ENCODE data around the gene ZIC1. TPM values are rescaled to one million over a fixed set of nuclear protein-coding genes. Genes with fewer than 3 reads are reported as not detected.

ZIC1 gene
- total RNA-seq (2014; rRNA removed; shearing (Covaris generic)) (18.2 and 25.5 TPM in 2 replicates), polyA plus RNA-seq (2016; fragmentation: Nextera tagmentation; extraction: Ambion mirVana) (14.0 and 15.5 TPM in 2 replicates)

- peak within 1 kb of the TSS; percentile 98 for H3K4me2 ChIP-seq (ENCODE audit: unreplicated experiment)
- H3K79me2 ChIP-seq (ENCODE audit: insufficient read depth): peaks cover 74% of the 10 kb centered on the region
- no peak for TF ChIP-seq EZH2phosphoT487 (IDR thresholded peaks at IDR 0.05; ENCODE audit: insufficient read depth, low read depth)
- no peak for TF ChIP-seq EZH2 (IDR thresholded peaks at IDR 0.05; ENCODE audit: insufficient read depth, poor library complexity, severe bottlenecking)
- peaks cover 16% of the 10 kb centered on the region; the same call in 1 of the 2 replicates for H3F3A ChIP-seq (ENCODE audit: insufficient read depth)
- H2AFZ ChIP-seq: peak within 1 kb of the TSS; percentile 77
- peak; percentile 96 for DNase-seq
- H3K4me1 ChIP-seq (ENCODE audit: insufficient read depth): no peaks in the 10 kb centered on the region
- no peaks in the 10 kb centered on the region for H3K9me3 ChIP-seq (ENCODE audit: low read depth)
- no peaks in the 10 kb centered on the region for H3K27me3 ChIP-seq (replicated peaks; ENCODE audit: insufficient read depth)
- in situ Hi-C loops (cut with MboI): no loop called here
- no peaks in the 10 kb centered on the region for H4K20me1 ChIP-seq (ENCODE audit: insufficient read depth)
- peak within 1 kb of the TSS; percentile 92 for H3K4me3 ChIP-seq
- H3K9ac ChIP-seq: peak within 1 kb of the TSS; percentile 94
- WGBS, 2 experiments (ENCODE audit: low coverage in 1 of 2, low lambda C conversion rate in 2 of 2, missing lambda C conversion rate in 2 of 2): 1% methylated on average over 65 to 80 of the region's 80 CpGs
- no peaks in the 10 kb centered on the region for H3K9me2 ChIP-seq (ENCODE audit: insufficient read depth)
- 0 out of 2 replicates have a peak, but pooled peaks cover 4% of the 10 kb centered on the region for H3K36me3 ChIP-seq (ENCODE audit: low read depth)
- peak within 1 kb of the TSS; percentile 96 for H3K27ac ChIP-seq
These were observed at the start of gene ZIC1 for GRCh38 chr3:147409143-147410115. Gene ZIC1, plus strand, starts transcription at chr3:147409365. Its CDS starts 748 bp downstream, at chr3:147410113.

DNA sequence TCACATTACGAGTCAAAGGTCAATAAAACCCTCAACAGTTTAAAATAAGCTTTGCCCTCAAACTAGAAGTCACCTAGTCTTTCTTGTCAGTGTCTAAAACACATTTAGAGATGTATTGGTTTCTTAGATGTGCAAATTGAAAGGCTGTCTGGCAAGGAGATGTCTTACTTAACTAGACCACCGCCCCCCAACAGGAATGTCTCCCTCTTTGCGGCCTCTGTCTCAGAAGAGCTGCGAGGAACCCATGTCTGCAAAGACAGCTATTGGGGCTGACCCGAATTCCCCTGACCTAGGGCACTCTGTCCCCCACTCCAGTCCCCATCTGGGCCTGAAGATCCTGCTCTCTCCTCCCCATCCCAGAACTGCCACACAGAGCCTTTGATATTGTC, 49.1 kb upstream of the ZIC1 start:
- Histone ChIP-seq H3K9me3 (ENCODE audit: low read depth) (no peaks in the 10 kb centered on the region), H3K27me3 (replicated peaks; ENCODE audit: insufficient read depth) (peaks cover 71% of the 10 kb centered on the region), H3K79me2 (ENCODE audit: insufficient read depth) (no peaks in the 10 kb centered on the region), H3K27ac (no peak overlapping the region), H3K4me3 (no peak overlapping the region), H3K9ac (no peak overlapping the region), H3K4me1 (ENCODE audit: insufficient read depth) (no peaks in the 10 kb centered on the region), H3K9me2 (ENCODE audit: insufficient read depth) (no peaks in the 10 kb centered on the region), H4K20me1 (ENCODE audit: insufficient read depth) (no peaks in the 10 kb centered on the region), H3K4me2 (ENCODE audit: unreplicated experiment) (no peak overlapping the region), H3F3A (ENCODE audit: insufficient read depth) (no peaks in the 10 kb centered on the region), H3K36me3 (ENCODE audit: low read depth) (no peaks in the 10 kb centered on the region), H2AFZ (no peak overlapping the region)
- WGBS, 2 experiments (ENCODE audit: low coverage in 1 of 2, low lambda C conversion rate in 2 of 2, missing lambda C conversion rate in 2 of 2): 66 to 76% methylated on average over 5 of the region's 5 CpGs
- in situ Hi-C loops (cut with MboI): no loop called here
- DNase-seq: no peak
- TF ChIP-seq EZH2 (IDR thresholded peaks at IDR 0.05; ENCODE audit: insufficient read depth, poor library complexity, severe bottlenecking) (no peak), EZH2phosphoT487 (IDR thresholded peaks at IDR 0.05; ENCODE audit: insufficient read depth, low read depth) (no peak)

DNA sequence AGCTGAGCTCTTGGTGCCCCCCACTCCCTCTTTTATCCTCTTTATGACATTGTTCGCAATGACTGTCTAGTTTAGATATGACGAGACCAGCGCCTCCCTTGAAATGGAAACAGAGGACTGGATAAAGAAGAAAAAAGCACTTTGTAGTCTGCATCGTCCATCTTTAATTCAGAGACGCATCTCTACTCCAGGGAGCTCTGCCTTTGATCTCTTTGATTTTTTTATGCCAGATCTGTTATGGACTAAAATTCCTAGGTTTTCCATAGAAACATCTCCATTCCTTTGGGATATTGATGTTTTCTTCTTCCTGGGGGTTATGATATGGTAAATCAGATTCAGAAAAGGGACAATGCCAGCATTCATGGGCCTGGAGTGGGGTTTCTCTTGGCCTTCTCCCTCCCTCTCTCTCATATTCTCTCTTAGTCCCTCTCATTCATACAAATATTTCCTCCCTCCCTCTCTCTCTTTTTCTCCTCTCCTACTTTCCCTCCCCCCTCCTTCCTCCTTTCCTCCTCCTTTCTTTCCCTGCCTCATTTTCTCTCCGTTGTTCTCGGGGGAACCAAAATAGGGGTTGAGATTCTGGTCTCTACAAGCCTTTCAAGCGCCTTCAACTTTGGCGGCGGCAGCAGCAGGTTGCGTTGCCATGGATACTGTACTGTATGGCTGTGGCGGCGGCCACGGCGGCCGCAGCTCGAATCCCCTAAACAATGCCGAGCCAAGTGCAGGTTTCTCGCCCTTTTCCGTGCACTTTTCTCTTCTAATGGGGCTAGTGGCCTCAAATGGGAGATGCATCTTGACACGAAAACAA, 48.3 kb upstream of the ZIC1 start:
- Histone ChIP-seq H3K79me2 (ENCODE audit: insufficient read depth) (no peaks in the 10 kb centered on the region), H4K20me1 (ENCODE audit: insufficient read depth) (no peaks in the 10 kb centered on the region), H3F3A (ENCODE audit: insufficient read depth) (no peaks in the 10 kb centered on the region), H3K27ac (no peak overlapping the region), H3K4me1 (ENCODE audit: insufficient read depth) (no peaks in the 10 kb centered on the region), H3K9me3 (ENCODE audit: low read depth) (no peaks in the 10 kb centered on the region), H2AFZ (peak overlapping the region; percentile 36; the same call in 1 of the 2 replicates), H3K9me2 (ENCODE audit: insufficient read depth) (no peaks in the 10 kb centered on the region), H3K36me3 (ENCODE audit: low read depth) (no peaks in the 10 kb centered on the region), H3K27me3 (replicated peaks; ENCODE audit: insufficient read depth) (peaks cover 71% of the 10 kb centered on the region), H3K9ac (no peak overlapping the region), H3K4me2 (ENCODE audit: unreplicated experiment) (peak overlapping the region; percentile 19), H3K4me3 (peak overlapping the region; percentile 38; the same call in 1 of the 2 replicates)
- peak; percentile 44 for DNase-seq
- no peak for TF ChIP-seq EZH2 (IDR thresholded peaks at IDR 0.05; ENCODE audit: insufficient read depth, poor library complexity, severe bottlenecking)
- no peak for TF ChIP-seq EZH2phosphoT487 (IDR thresholded peaks at IDR 0.05; ENCODE audit: insufficient read depth, low read depth)
- WGBS, 2 experiments (ENCODE audit: low coverage in 1 of 2, low lambda C conversion rate in 2 of 2, missing lambda C conversion rate in 2 of 2): 33 to 42% methylated on average over 19 to 21 of the region's 21 CpGs
- in situ Hi-C loops (cut with MboI): no loop called here
